Muscle layer of duodenum (tissue), 2 donors: ENCODE data around the gene RC3H1.
"Not testable (repeated sequence)": the region's sequence is repeated elsewhere in the genome, so short reads cannot be mapped to it uniquely, and the experiment has no call there.

ENCODE experiments used
- H3K27ac ChIP-seq: one replicate; pipeline ENCODE4 v1.7.0; 2013; ENCODE audit warnings: mild to moderate bottlenecking, low read length
- H3K27me3 ChIP-seq: one replicate; pipeline ENCODE4 v1.7.0; 2013; ENCODE audit warnings: low read depth, mild to moderate bottlenecking, control low read depth, low read length
- H3K36me3 ChIP-seq, 2 donors: one replicate each; pipeline ENCODE4 v1.7.0; 2013; ENCODE audit warnings: low read length in 2 of 2, control low read depth in 1 of 2, mild to moderate bottlenecking in 1 of 2; ENCODE audit not compliant: insufficient read depth in 2 of 2, control insufficient read depth in 1 of 2
- H3K4me1 ChIP-seq, 2 donors: one replicate each; pipeline ENCODE4 v1.7.0; 2013; ENCODE audit warnings: low read length in 2 of 2, mild to moderate bottlenecking in 2 of 2, control low read depth in 1 of 2, moderate library complexity in 1 of 2; ENCODE audit not compliant: insufficient read depth in 2 of 2, control insufficient read depth in 1 of 2
- H3K4me3 ChIP-seq, 2 donors: one replicate each; pipeline ENCODE4 v1.7.0; 2013; ENCODE audit warnings: low read length in 2 of 2, low read depth in 1 of 2, mild to moderate bottlenecking in 1 of 2
- H3K9me3 ChIP-seq, 2 donors: one replicate each; pipeline ENCODE4 v1.7.0; 2013; ENCODE audit warnings: low read length in 2 of 2, control low read depth in 1 of 2, mild to moderate bottlenecking in 1 of 2; ENCODE audit not compliant: control insufficient read depth in 1 of 2
- donor health status: healthy.

RC3H1 gene

GRCh38 chr1:173997791-173998190 lies 24.4 kb downstream of the RC3H1 start:
- Histone ChIP-seq H3K9me3 (no peaks in the 10 kb centered on the region), H3K4me3 (no peak overlapping the region), H3K36me3 (peaks cover under 1% of the 10 kb centered on the region in 2 donors), H3K27ac (no peak overlapping the region), H3K4me1 (peaks cover 8 to 32% of the 10 kb centered on the region in 2 donors), H3K27me3 (no peaks in the 10 kb centered on the region)

GRCh38 chr1:173996995-173997394 lies 25.2 kb downstream of the RC3H1 start:
- H3K4me1 ChIP-seq, result peaks cover 8 to 25% of the 10 kb centered on the region in 2 donors
- no peaks in the 10 kb centered on the region for H3K9me3 ChIP-seq
- no peaks in the 10 kb centered on the region for H3K27me3 ChIP-seq
- no peak overlapping the region for H3K27ac ChIP-seq
- H3K4me3 ChIP-seq, result no peak overlapping the region
- H3K36me3 ChIP-seq, result peaks cover 3 to 7% of the 10 kb centered on the region in 2 donors

- Histone ChIP-seq H3K27me3 (no peaks in the 10 kb centered on the region), H3K9me3 (no peaks in the 10 kb centered on the region), H3K4me3 (no peak overlapping the region), H3K4me1 (peaks cover 8 to 10% of the 10 kb centered on the region in 2 donors), H3K36me3 (peaks cover 10 to 17% of the 10 kb centered on the region in 2 donors), H3K27ac (no peak overlapping the region)
Observed at GRCh38 chr1:173995475-173995874, 26.7 kb downstream of the RC3H1 start.

- H3K27ac ChIP-seq, H3K9me3 ChIP-seq, H3K4me1 ChIP-seq, H3K4me3 ChIP-seq, H3K27me3 ChIP-seq: not testable (repeated sequence)
- peaks cover 12 to 19% of the 10 kb centered on the region in 2 donors for H3K36me3 ChIP-seq
Observed at GRCh38 chr1:173993948-173994347, 28.2 kb downstream of the RC3H1 start.

- no peaks in the 10 kb centered on the region for H3K9me3 ChIP-seq
- H3K27ac ChIP-seq, result no peak overlapping the region
- H3K4me3 ChIP-seq, result no peak overlapping the region
- H3K4me1 ChIP-seq, result no peaks in the 10 kb centered on the region
- H3K27me3 ChIP-seq, result no peaks in the 10 kb centered on the region
- H3K36me3 ChIP-seq, result peaks cover 28 to 31% of the 10 kb centered on the region in 2 donors
Observed at GRCh38 chr1:173988068-173988467, 34.1 kb downstream of the RC3H1 start.

GRCh38 chr1:173986951-173987350 lies 35.2 kb downstream of the RC3H1 start:
- Histone ChIP-seq H3K36me3 (peaks cover 24 to 33% of the 10 kb centered on the region in 2 donors), H3K4me1 (no peaks in the 10 kb centered on the region), H3K4me3 (no peak overlapping the region), H3K27me3 (no peaks in the 10 kb centered on the region), H3K9me3 (no peaks in the 10 kb centered on the region), H3K27ac (no peak overlapping the region)

GRCh38 chr1:173970252-173970651 lies 51.9 kb downstream of the RC3H1 start:
- H3K27me3 ChIP-seq, result no peaks in the 10 kb centered on the region
- no peaks in the 10 kb centered on the region for H3K4me1 ChIP-seq
- no peak overlapping the region for H3K27ac ChIP-seq
- no peaks in the 10 kb centered on the region for H3K9me3 ChIP-seq
- H3K36me3 ChIP-seq, result peaks cover 36 to 67% of the 10 kb centered on the region in 2 donors
- no peak overlapping the region for H3K4me3 ChIP-seq

GRCh38 chr1:173965896-173966295 lies 56.3 kb downstream of the RC3H1 start:
- H3K27me3 ChIP-seq, H3K27ac ChIP-seq, H3K9me3 ChIP-seq, H3K4me3 ChIP-seq, H3K4me1 ChIP-seq: not testable (repeated sequence)
- peaks cover 45 to 61% of the 10 kb centered on the region in 2 donors for H3K36me3 ChIP-seq

GRCh38 chr1:173963477-173963876 lies 58.7 kb downstream of the RC3H1 start:
- Histone ChIP-seq H3K4me1 (no peaks in the 10 kb centered on the region), H3K27ac (no peak overlapping the region), H3K4me3 (no peak overlapping the region), H3K9me3 (no peaks in the 10 kb centered on the region), H3K27me3 (no peaks in the 10 kb centered on the region), H3K36me3 (peaks cover 49 to 59% of the 10 kb centered on the region in 2 donors)

GRCh38 chr1:173960625-173961024 lies 61.5 kb downstream of the RC3H1 start:
- no peak overlapping the region for H3K4me3 ChIP-seq
- no peaks in the 10 kb centered on the region for H3K4me1 ChIP-seq
- no peaks in the 10 kb centered on the region for H3K27me3 ChIP-seq
- peaks cover 43 to 51% of the 10 kb centered on the region in 2 donors for H3K36me3 ChIP-seq
- H3K27ac ChIP-seq, result no peak overlapping the region
- no peaks in the 10 kb centered on the region for H3K9me3 ChIP-seq

- Histone ChIP-seq H3K27me3 (no peaks in the 10 kb centered on the region), H3K27ac (no peak overlapping the region), H3K36me3 (peaks cover 37 to 38% of the 10 kb centered on the region in 2 donors), H3K9me3 (no peaks in the 10 kb centered on the region), H3K4me3 (no peak overlapping the region), H3K4me1 (no peaks in the 10 kb centered on the region)
Observed at GRCh38 chr1:173954179-173954578, 68.0 kb downstream of the RC3H1 start.

- Histone ChIP-seq H3K27me3 (no peaks in the 10 kb centered on the region), H3K4me3 (no peak overlapping the region), H3K9me3 (no peaks in the 10 kb centered on the region), H3K4me1 (no peaks in the 10 kb centered on the region), H3K27ac (no peak overlapping the region), H3K36me3 (peaks cover 56 to 65% of the 10 kb centered on the region in 2 donors)
Observed at GRCh38 chr1:173948594-173948993, 73.6 kb downstream of the RC3H1 start.
